HCT116 (cell line): ENCODE data around the gene RACK1. TPM values are rescaled to one million over a fixed set of nuclear protein-coding genes. Genes with fewer than 3 reads are reported as not detected.

ENCODE experiments used
- ATAC-seq: fragments of 200-7000 bp; cut with Tn5 transposase; 2 replicates; pipeline ENCODE4 v1.9.1; 2020; ENCODE audit warnings: mild to moderate bottlenecking, moderate library complexity
- BruUV-seq: library from RNA; stranded (reverse); fragments of 400-500 nt; replicated peaks from 2 replicates; lab custom pipeline; 2021; lab: Mats Ljungman, UMichigan
- CTCF ChIA-PET: fragments of 300-600 bp; sonication (Branson Sonifier 250); formaldehyde crosslinking; loops from one replicate; lab custom pipeline; 2021; ENCODE audit warnings: antibody characterized with exemption; lab: Charles Lee
- POLR2A ChIA-PET: fragments of 300-600, 350-600 bp; sonication (Branson Sonifier 250); formaldehyde crosslinking; loops from one replicate; lab custom pipeline; 2021; ENCODE audit warnings: antibody characterized with exemption; lab: Charles Lee
- RAD21 ChIA-PET, 2 experiments: fragments of 300-600 bp; sonication (Branson Sonifier 250); formaldehyde crosslinking; loops; one replicate each; lab custom pipeline; 2023; ENCODE audit warnings: low total read pairs in 2 of 2; ENCODE audit not compliant: uncharacterized antibody in 2 of 2, unreplicated experiment in 2 of 2, low non-redundant PET in 1 of 2; lab: Charles Lee
- DNase-seq: peaks from one replicate; pipeline ENCODE4 v3.0.0-alpha.2; 2010; ENCODE audit warnings: low read depth, low spot score
- H2AFZ ChIP-seq: fragments of 200-600 bp; shearing (Covaris generic), sonication (generic); 2 replicates; pipeline ENCODE4 v1.6.1; 2017; ENCODE audit warnings: low read depth, mixed run types, mixed read lengths, antibody characterized with exemption, low read length; ENCODE audit not compliant: poor library complexity, severe bottlenecking
- H3K27ac ChIP-seq: 2 replicates; pipeline ENCODE4 v1.5.1; 2012; ENCODE audit warnings: low read depth, low read length
- H3K27me3 ChIP-seq: fragments of 200-600 bp; sonication (generic); 2 replicates; pipeline ENCODE4 v1.6.1; 2016; ENCODE audit warnings: mixed run types, low read length, mixed read lengths; ENCODE audit not compliant: insufficient read depth
- H3K36me3 ChIP-seq, 2 experiments: fragments of 200-500 bp in 1 of 2; fragments of 200-600 bp in 1 of 2; sonication (Bioruptor generic) in 1 of 2; sonication (generic) in 1 of 2; 2 replicates each; pipeline versions ENCODE4 v1.5.1 to v1.6.1; 2014 to 2016; ENCODE audit warnings: low read length in 2 of 2, inconsistent platforms in 1 of 2, mixed read lengths in 1 of 2, mixed run types in 1 of 2; ENCODE audit not compliant: insufficient read depth in 2 of 2, control insufficient read depth in 1 of 2
- H3K4me1 ChIP-seq, 2 experiments: fragments of 200-600 bp in 1 of 2; sonication (generic) in 1 of 2; 2 replicates each; pipeline versions ENCODE4 v1.5.1 to v1.6.1; 2012 to 2017; ENCODE audit warnings: low read length in 2 of 2, inconsistent platforms in 1 of 2, mild to moderate bottlenecking in 1 of 2, mixed read lengths in 1 of 2, mixed run types in 1 of 2, moderate library complexity in 1 of 2; ENCODE audit not compliant: insufficient read depth in 2 of 2, control insufficient read depth in 1 of 2
- H3K4me2 ChIP-seq: fragments of 200-600 bp; sonication (generic); 2 replicates; pipeline ENCODE4 v1.6.1; 2017; ENCODE audit warnings: mixed run types, low read length, mixed read lengths
- H3K4me3 ChIP-seq, 2 experiments: fragments of 200-600 bp in 1 of 2; sonication (generic) in 1 of 2; replicated peaks in 1 of 2; 2 replicates each; pipeline ENCODE4 v1.5.1; 2011 to 2016; ENCODE audit warnings: low read length in 2 of 2, control low read depth in 1 of 2, low read depth in 1 of 2, mild to moderate bottlenecking in 1 of 2, mixed read lengths in 1 of 2, mixed run types in 1 of 2
- H3K79me2 ChIP-seq: fragments of 200-600 bp; sonication (generic); 2 replicates; pipeline ENCODE4 v1.6.1; 2017; ENCODE audit warnings: mild to moderate bottlenecking, mixed run types, low read length, moderate library complexity, mixed read lengths; ENCODE audit not compliant: insufficient read depth
- H3K9ac ChIP-seq: fragments of 200-600 bp; sonication (generic); 2 replicates; pipeline ENCODE4 v1.6.1; 2016; ENCODE audit warnings: low read length, mixed read lengths
- H3K9me2 ChIP-seq: fragments of 200-600 bp; sonication (generic), shearing (Covaris generic); 2 replicates; pipeline ENCODE4 v1.6.1; 2017; ENCODE audit warnings: mixed run types, mild to moderate bottlenecking, moderate library complexity; ENCODE audit not compliant: insufficient read depth
- H3K9me3 ChIP-seq, 2 experiments: fragments of 200-500 bp in 1 of 2; fragments of 200-600 bp in 1 of 2; sonication (Bioruptor generic) in 1 of 2; sonication (generic) in 1 of 2; 2 replicates each; pipeline ENCODE4 v1.6.1; 2014 to 2017; ENCODE audit warnings: low read length in 2 of 2, mixed read lengths in 2 of 2, inconsistent platforms in 1 of 2, low read depth in 1 of 2, mild to moderate bottlenecking in 1 of 2, mixed run types in 1 of 2, moderate library complexity in 1 of 2; ENCODE audit not compliant: control insufficient read depth in 1 of 2, insufficient read depth in 1 of 2
- H4K20me1 ChIP-seq: fragments of 200-600 bp; sonication (generic), shearing (Covaris generic); 2 replicates; pipeline ENCODE4 v1.6.1; 2017; ENCODE audit warnings: mixed run types, mild to moderate bottlenecking, moderate library complexity; ENCODE audit not compliant: insufficient read depth
- intact Hi-C: fragments of 100-400 bp; cut with micrococcal nuclease; formaldehyde crosslinking; loops from 2 replicates; pipeline ENCODE4 v1.10.0; 2022
- total RNA-seq: library from RNA; stranded (reverse); gene quantifications from one replicate; pipeline ENCODE4 v1.2.1, GENCODE V29; 2021; ENCODE audit not compliant: unreplicated experiment
- TF ChIP-seq, protein P1 (sequence below): IDR thresholded peaks from 2 replicates; pipeline ENCODE4 v1.6.1; 2012
- TF ChIP-seq, protein P2 (sequence below): IDR thresholded peaks from 2 replicates; pipeline ENCODE4 v1.6.1; 2011; ENCODE audit warnings: mild to moderate bottlenecking, low read length, moderate library complexity; ENCODE audit not compliant: insufficient replicate concordance; ENCODE audit errors: extremely low read depth

Gene RACK1
- total RNA-seq, 1 experiment from 2014 or later, result 2,432 TPM

GRCh38 chr5:181188700-181189362 lies 54.9 kb downstream of the RACK1 start:
- TF ChIP-seq, protein P1, sequence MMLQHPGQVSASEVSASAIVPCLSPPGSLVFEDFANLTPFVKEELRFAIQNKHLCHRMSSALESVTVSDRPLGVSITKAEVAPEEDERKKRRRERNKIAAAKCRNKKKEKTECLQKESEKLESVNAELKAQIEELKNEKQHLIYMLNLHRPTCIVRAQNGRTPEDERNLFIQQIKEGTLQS, result no peak
- TF ChIP-seq, protein P2, sequence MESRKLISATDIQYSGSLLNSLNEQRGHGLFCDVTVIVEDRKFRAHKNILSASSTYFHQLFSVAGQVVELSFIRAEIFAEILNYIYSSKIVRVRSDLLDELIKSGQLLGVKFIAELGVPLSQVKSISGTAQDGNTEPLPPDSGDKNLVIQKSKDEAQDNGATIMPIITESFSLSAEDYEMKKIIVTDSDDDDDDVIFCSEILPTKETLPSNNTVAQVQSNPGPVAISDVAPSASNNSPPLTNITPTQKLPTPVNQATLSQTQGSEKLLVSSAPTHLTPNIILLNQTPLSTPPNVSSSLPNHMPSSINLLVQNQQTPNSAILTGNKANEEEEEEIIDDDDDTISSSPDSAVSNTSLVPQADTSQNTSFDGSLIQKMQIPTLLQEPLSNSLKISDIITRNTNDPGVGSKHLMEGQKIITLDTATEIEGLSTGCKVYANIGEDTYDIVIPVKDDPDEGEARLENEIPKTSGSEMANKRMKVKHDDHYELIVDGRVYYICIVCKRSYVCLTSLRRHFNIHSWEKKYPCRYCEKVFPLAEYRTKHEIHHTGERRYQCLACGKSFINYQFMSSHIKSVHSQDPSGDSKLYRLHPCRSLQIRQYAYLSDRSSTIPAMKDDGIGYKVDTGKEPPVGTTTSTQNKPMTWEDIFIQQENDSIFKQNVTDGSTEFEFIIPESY, result peak; percentile 26
- intact Hi-C loops, result loop anchor here (1.0 to 2.0 kb wide), 4 partner anchors 16 to 33 kb away; no protein-coding TSS in a partner anchor
- BruUV-seq, result no TSS peak
- Histone ChIP-seq H3K4me2 (peak overlapping the region; percentile 90), H3K4me1 (peaks cover 23 to 61% of the 10 kb centered on the region in 2 experiments), H2AFZ (peak overlapping the region; percentile 83), H3K4me3 (peak overlapping the region; percentile 41 to 64), H4K20me1 (no peaks in the 10 kb centered on the region), H3K9me3 (no peaks in the 10 kb centered on the region), H3K36me3 (no peaks in the 10 kb centered on the region), H3K27ac (peak overlapping the region; percentile 67), H3K27me3 (no peaks in the 10 kb centered on the region), H3K79me2 (0 out of 2 replicates have a peak, but pooled peaks cover 6% of the 10 kb centered on the region), H3K9ac (peak overlapping the region; percentile 64), H3K9me2 (no peaks in the 10 kb centered on the region)
- CTCF ChIA-PET, result interaction anchor here (0.8 to 0.9 kb wide), 2 partner anchors 21 to 34 kb away, joined by 3 read pairs; partner anchors contain the start of gene TRIM41
- peak; percentile 13 for ATAC-seq
- POLR2A ChIA-PET, result interaction anchor here (0.7 to 3.2 kb wide), 6 partner anchors 15 to 48 kb away, joined by 3 to 13 read pairs (median 6); partner anchors contain the start of gene TRIM7
- RAD21 ChIA-PET, result no interaction called here
- DNase-seq, result peak; percentile 71
